Measurements from ENCODE around the gene LIN52.

LIN52 gene

DNA sequence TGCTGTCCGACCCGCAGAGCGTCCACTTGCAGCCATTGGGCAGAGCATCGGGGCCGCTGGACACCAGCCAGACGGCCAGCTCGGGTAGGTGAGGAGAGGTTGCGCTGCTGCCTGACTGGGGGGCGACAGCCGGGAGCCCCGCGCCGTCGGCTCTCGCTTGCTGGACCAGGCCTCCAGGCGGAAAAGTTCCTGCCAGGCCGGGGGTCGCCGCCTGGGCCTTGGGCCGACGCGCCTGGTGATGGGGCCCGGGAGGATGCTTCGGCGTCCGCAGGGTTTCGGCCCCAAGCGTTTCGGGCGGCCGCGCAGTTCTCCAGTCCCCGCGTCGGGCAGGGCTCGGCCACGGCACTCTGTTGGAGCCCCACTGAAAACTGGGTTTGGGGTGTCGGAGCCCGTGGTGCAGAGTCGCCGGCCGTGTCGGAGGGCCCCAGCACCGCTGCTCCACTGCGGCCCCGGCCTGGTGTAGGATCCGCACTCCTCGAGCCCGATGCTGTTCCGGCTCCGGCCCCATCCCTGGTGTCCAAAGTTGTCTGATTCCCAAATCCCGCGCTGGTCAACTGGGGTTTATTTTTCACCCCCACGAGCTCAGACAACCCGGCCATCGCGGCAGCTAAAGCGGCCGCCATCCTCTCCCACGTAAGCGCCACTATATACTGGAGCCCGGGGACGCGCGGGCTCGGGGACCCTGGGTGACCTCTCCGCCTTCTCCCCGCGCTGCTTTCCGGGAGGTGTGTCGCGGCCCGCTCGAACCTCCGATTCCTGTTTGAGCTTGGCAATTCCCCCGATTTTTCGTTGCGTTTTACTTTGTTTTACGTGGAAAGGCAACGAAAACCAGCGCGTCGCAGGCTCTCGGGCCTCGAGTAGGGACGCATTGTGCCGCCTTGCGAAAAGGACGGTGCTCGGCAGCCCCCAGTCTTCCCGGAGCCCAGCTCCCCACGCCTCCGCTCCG, 155.4 kb downstream of the LIN52 start:
- H3K4me3 ChIP-seq (ENCODE audit: low read depth, low read length), result no peak overlapping the region
- no peak for DNase-seq (ENCODE audit: low read depth)
- TF ChIP-seq, protein P1, sequence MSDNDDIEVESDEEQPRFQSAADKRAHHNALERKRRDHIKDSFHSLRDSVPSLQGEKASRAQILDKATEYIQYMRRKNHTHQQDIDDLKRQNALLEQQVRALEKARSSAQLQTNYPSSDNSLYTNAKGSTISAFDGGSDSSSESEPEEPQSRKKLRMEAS (IDR thresholded peaks at IDR 0.05; ENCODE audit: low read depth, low read length), result no peak
- TF ChIP-seq MYC (IDR thresholded peaks at IDR 0.05; ENCODE audit: low read depth, low read length) (no peak), POLR2A (IDR thresholded peaks at IDR 0.05; ENCODE audit: extremely low read depth, insufficient read length) (no peak)
- TF ChIP-seq, protein P2, sequence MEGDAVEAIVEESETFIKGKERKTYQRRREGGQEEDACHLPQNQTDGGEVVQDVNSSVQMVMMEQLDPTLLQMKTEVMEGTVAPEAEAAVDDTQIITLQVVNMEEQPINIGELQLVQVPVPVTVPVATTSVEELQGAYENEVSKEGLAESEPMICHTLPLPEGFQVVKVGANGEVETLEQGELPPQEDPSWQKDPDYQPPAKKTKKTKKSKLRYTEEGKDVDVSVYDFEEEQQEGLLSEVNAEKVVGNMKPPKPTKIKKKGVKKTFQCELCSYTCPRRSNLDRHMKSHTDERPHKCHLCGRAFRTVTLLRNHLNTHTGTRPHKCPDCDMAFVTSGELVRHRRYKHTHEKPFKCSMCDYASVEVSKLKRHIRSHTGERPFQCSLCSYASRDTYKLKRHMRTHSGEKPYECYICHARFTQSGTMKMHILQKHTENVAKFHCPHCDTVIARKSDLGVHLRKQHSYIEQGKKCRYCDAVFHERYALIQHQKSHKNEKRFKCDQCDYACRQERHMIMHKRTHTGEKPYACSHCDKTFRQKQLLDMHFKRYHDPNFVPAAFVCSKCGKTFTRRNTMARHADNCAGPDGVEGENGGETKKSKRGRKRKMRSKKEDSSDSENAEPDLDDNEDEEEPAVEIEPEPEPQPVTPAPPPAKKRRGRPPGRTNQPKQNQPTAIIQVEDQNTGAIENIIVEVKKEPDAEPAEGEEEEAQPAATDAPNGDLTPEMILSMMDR (IDR thresholded peaks at IDR 0.05; ENCODE audit: low read depth, low read length), result no peak

DNA sequence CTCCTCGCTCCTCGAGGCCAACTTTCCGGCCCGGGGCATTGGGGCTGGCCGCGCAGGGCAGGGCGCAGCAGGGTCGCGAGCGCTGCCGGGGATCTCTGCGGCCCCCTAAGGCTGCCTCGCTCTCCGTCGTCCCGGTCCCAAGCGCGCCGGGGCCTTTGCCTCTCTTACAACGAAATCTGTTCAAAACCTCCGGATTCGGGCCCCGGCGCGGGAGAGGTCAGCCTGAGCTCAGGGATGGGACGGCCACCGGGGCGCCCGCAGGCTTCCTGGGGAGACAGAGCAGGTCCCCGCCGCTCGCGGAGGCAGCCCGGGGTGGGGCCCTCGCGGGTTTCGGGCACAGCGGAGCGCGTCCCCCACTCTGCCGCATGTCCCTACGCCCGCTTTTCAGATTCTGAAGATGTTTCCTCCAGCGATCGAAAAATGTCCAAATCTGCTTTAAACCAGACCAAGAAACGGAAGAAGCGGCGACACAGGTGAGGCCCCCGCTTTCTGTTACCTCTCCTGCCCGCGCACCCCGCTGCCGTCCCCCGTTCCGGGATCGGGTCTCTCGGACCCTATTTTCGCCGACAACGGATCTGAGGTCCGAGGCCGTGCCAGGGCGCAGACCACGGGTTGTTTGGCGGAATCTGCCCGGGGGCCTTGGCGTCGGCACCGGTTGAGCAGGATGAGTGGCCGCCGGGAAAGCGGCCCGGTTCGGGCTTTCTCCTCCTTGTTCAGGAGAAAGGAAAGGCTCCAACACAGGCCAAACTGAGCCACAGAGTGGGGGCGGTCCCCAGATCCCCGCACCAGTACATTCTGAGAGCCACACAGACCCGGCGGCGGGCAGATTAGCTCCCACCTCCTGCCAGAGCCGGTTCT, 156.3 kb downstream of the LIN52 start:
- TF ChIP-seq, protein P1 (IDR thresholded peaks at IDR 0.05; ENCODE audit: low read depth, low read length), result no peak
- no peak for TF ChIP-seq POLR2A (IDR thresholded peaks at IDR 0.05; ENCODE audit: extremely low read depth, insufficient read length)
- TF ChIP-seq, protein P2 (IDR thresholded peaks at IDR 0.05; ENCODE audit: low read depth, low read length), result no peak
- TF ChIP-seq MYC (IDR thresholded peaks at IDR 0.05; ENCODE audit: low read depth, low read length), result no peak
- no peak for DNase-seq (ENCODE audit: low read depth)

DNA sequence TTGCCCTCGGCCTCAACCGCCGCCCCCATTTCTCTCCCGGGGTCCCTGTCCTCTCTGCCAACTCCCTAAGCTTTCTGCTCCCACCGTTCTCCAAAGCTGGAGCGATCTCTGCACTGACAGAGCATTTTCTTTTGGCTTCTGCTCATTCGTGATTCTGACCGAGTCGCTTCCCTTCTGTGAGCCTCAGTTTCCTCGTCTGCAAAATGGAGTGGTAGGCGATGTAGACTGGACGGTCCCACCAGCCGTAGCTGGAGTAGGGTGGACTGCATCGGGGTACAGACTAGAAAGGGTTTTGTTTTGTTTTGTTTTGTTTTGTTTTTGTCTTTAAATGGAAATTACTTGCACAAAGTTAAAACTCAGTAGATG, 156.9 kb downstream of the LIN52 start:
- H3K4me3 ChIP-seq (ENCODE audit: low read depth, low read length), result no peak overlapping the region
- TF ChIP-seq MYC (IDR thresholded peaks at IDR 0.05; ENCODE audit: low read depth, low read length) (no peak), POLR2A (IDR thresholded peaks at IDR 0.05; ENCODE audit: extremely low read depth, insufficient read length) (no peak)
- TF ChIP-seq, protein P1 (IDR thresholded peaks at IDR 0.05; ENCODE audit: low read depth, low read length), result no peak
- TF ChIP-seq, protein P2 (IDR thresholded peaks at IDR 0.05; ENCODE audit: low read depth, low read length), result no peak
- DNase-seq (ENCODE audit: low read depth), result no peak

More for the DNA sequence above, 156.3 kb downstream of the LIN52 start:
- H3K4me3 ChIP-seq (ENCODE audit: low read depth, low read length), result no peak overlapping the region

DNA sequence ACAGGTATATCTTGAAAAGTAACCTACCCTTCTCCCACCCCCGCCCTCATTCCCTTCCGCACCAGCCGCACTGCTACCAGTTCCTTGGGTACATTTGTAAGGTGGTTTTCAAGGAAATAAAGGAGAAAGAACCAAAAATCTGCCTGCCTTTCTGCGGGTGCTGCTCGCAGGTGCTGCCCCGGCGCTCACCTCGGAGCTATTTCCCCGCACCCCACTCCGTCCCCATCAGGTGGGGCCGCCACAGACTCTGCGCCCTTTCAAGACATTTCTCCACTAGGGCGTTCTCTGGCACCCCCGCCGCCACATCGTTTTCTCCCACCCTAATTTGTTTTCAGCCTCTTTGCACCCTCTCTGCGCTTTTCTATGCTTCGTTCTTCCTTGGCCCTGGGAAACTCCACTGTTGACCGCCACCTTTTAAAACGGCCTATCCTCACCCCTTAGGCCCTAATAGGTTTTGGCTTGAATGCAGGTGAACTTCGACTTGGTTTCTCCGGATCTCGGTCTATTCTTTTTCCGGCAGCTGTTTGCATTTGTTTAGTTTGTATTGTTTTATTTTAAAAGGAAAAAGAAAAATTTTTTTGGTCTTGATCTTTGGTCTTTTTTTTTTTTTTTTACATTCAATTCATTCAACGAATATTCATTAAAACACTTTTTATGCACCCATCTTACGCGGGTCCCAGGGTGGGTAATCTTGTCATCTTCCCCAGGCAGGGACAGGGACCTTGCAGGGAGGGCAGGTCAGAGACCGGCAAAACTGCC, 157.4 kb downstream of the LIN52 start:
- TF ChIP-seq, protein P1 (IDR thresholded peaks at IDR 0.05; ENCODE audit: low read depth, low read length), result no peak
- no peak for TF ChIP-seq MYC (IDR thresholded peaks at IDR 0.05; ENCODE audit: low read depth, low read length)
- TF ChIP-seq, protein P2 (IDR thresholded peaks at IDR 0.05; ENCODE audit: low read depth, low read length), result no peak
- TF ChIP-seq POLR2A (IDR thresholded peaks at IDR 0.05; ENCODE audit: extremely low read depth, insufficient read length), result no peak
- no peak overlapping the region for H3K4me3 ChIP-seq (ENCODE audit: low read depth, low read length)
- no peak for DNase-seq (ENCODE audit: low read depth)

DNA sequence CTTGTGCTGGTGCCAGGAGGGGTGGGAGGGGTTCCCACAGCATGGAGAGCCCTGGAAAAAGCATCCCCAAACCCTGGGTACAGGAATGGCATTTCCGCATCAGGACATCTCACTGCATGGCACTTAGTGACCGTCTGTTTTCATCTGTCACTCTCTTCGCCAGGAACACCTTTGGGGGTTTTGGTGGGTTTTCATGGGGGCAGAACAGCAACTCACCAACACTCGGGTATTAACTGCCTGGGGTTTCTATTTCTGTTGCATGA, 158.0 kb downstream of the LIN52 start:
- no peak for DNase-seq (ENCODE audit: low read depth)
- no peak for TF ChIP-seq MYC (IDR thresholded peaks at IDR 0.05; ENCODE audit: low read depth, low read length)
- no peak for TF ChIP-seq POLR2A (IDR thresholded peaks at IDR 0.05; ENCODE audit: extremely low read depth, insufficient read length)
- TF ChIP-seq, protein P2 (IDR thresholded peaks at IDR 0.05; ENCODE audit: low read depth, low read length), result no peak
- H3K4me3 ChIP-seq (ENCODE audit: low read depth, low read length), result no peak overlapping the region

Measured in NB4 (cell line).